GM12878 (cell line): ENCODE data around the gene WNT9A.
"Not testable (repeated sequence)": the region's sequence is repeated elsewhere in the genome, so short reads cannot be mapped to it uniquely, and the experiment has no call there.

ENCODE experiments used
- DPF2 ChIP-seq: fragments of 450-650 bp; IDR thresholded peaks from 2 replicates; pipeline ENCODE4 v1.6.1; 2017; ENCODE audit warnings: mild to moderate bottlenecking
- MYC ChIP-seq: IDR thresholded peaks from 2 replicates; pipeline ENCODE4 v1.6.1; 2011; ENCODE audit warnings: mild to moderate bottlenecking, low read length, moderate library complexity, inconsistent platforms; ENCODE audit not compliant: insufficient read depth, insufficient replicate concordance, insufficient read length, severe bottlenecking
- POLR2A ChIP-seq: IDR thresholded peaks from 2 replicates; pipeline ENCODE4 v1.6.1; 2011; ENCODE audit warnings: low read depth, mild to moderate bottlenecking, low read length
- RCOR1 ChIP-seq: conservative IDR thresholded peaks from 2 replicates; pipeline ENCODE4 v1.6.1; 2012; ENCODE audit warnings: low read depth, low read length, improper control_type of control experiment
- RFX5 ChIP-seq: IDR thresholded peaks from 2 replicates; pipeline ENCODE4 v1.6.1; 2011; ENCODE audit warnings: low read depth, low read length, improper control_type of control experiment
- TCF7 ChIP-seq: IDR thresholded peaks from 2 replicates; pipeline ENCODE4 v1.6.1; 2014; ENCODE audit warnings: antibody characterized with exemption, borderline replicate concordance
- YBX1 ChIP-seq: fragments of 450-650 bp; IDR thresholded peaks from 2 replicates; pipeline ENCODE4 v1.6.1; 2016; ENCODE audit warnings: antibody characterized with exemption
- YY1 ChIP-seq: IDR thresholded peaks from 2 replicates; pipeline ENCODE4 v1.6.1; 2011; ENCODE audit warnings: low read depth, mild to moderate bottlenecking, low read length
- TF ChIP-seq, protein P1 (sequence below), 3 experiments: IDR thresholded peaks in 2 of 3; conservative IDR thresholded peaks in 1 of 3; 2 replicates each; pipeline ENCODE4 v1.5.1; 2011; ENCODE audit warnings: low read depth in 3 of 3, low read length in 3 of 3, mild to moderate bottlenecking in 3 of 3, control low read depth in 2 of 3, moderate library complexity in 2 of 3, inconsistent platforms in 1 of 3, mixed read lengths in 1 of 3; ENCODE audit not compliant: control insufficient read depth in 2 of 3, insufficient read depth in 1 of 3; ENCODE audit errors: extremely low read depth in 1 of 3

GRCh38 chr1:227972283-227972679 lies 24.5 kb upstream of the WNT9A start:
- TF ChIP-seq, protein P1, sequence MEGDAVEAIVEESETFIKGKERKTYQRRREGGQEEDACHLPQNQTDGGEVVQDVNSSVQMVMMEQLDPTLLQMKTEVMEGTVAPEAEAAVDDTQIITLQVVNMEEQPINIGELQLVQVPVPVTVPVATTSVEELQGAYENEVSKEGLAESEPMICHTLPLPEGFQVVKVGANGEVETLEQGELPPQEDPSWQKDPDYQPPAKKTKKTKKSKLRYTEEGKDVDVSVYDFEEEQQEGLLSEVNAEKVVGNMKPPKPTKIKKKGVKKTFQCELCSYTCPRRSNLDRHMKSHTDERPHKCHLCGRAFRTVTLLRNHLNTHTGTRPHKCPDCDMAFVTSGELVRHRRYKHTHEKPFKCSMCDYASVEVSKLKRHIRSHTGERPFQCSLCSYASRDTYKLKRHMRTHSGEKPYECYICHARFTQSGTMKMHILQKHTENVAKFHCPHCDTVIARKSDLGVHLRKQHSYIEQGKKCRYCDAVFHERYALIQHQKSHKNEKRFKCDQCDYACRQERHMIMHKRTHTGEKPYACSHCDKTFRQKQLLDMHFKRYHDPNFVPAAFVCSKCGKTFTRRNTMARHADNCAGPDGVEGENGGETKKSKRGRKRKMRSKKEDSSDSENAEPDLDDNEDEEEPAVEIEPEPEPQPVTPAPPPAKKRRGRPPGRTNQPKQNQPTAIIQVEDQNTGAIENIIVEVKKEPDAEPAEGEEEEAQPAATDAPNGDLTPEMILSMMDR (IDR thresholded peaks at IDR 0.05 in 2 of 3, conservative IDR thresholded peaks at IDR 0.05 in 1 of 3; ENCODE audit: control insufficient read depth in 2 of 3, extremely low read depth in 1 of 3, insufficient read depth in 1 of 3, low read depth in 3 of 3, low read length in 3 of 3) = not testable (repeated sequence)
- TF ChIP-seq YY1, DPF2, RFX5, YBX1, RCOR1, TCF7, MYC, POLR2A: not testable (repeated sequence)
